Upper lobe of left lung (tissue), 6 donors: ENCODE results near the gene SIM2. TPM values are rescaled to one million over a fixed set of nuclear protein-coding genes. Genes with fewer than 3 reads are reported as not detected.

Source experiments
- ATAC-seq, 2 donors: fragments of 200-7000 bp; cut with Tn5 transposase; one replicate each; pipeline ENCODE4 v1.9.1; 2022; ENCODE audit warnings: mild to moderate bottlenecking in 2 of 2, moderate library complexity in 2 of 2; ENCODE audit not compliant: low FRiP score in 2 of 2
- DNase-seq, 2 donors: peaks; one replicate each; pipeline ENCODE4 v3.0.0-alpha.2; 2019 to 2020
- H3K27ac ChIP-seq, 4 donors: fragments of 200-600 bp; sonication (generic); one replicate each; pipeline ENCODE4 v1.5.1; 2016 to 2019
- H3K27me3 ChIP-seq, 4 donors: fragments of 200-600 bp; sonication (generic); one replicate each; pipeline ENCODE4 v1.5.1; 2017 to 2019
- H3K36me3 ChIP-seq, 4 donors: fragments of 200-600 bp; sonication (generic); one replicate each; pipeline ENCODE4 v1.5.1; 2016 to 2019
- H3K4me1 ChIP-seq, 4 donors: fragments of 200-600 bp; sonication (generic); one replicate each; pipeline ENCODE4 v1.5.1; 2018 to 2019
- H3K4me3 ChIP-seq, 4 donors: fragments of 200-600 bp; sonication (generic); one replicate each; pipeline ENCODE4 v1.5.1; 2017 to 2019; ENCODE audit warnings: mild to moderate bottlenecking in 2 of 4, moderate library complexity in 1 of 4
- H3K9me3 ChIP-seq, 4 donors: fragments of 200-600 bp; sonication (generic); one replicate each; pipeline ENCODE4 v1.5.1; 2018 to 2019
- CTCF ChIP-seq, 6 experiments: fragments of 450-650 bp in 4 of 6; fragments of 200-600 bp in 2 of 6; sonication (generic) in 2 of 6; IDR thresholded peaks; one replicate each; pipeline ENCODE4 v1.5.1; 2016 to 2019; ENCODE audit warnings: antibody characterized with exemption in 6 of 6
- EP300 ChIP-seq, 4 donors: sonication (generic); formaldehyde crosslinking; IDR thresholded peaks; one replicate each; pipeline ENCODE4 v1.5.1; 2017; ENCODE audit warnings: antibody characterized with exemption in 4 of 4, control low read depth in 2 of 4
- POLR2A ChIP-seq, 4 donors: fragments of 450-650 bp; IDR thresholded peaks; one replicate each; pipeline ENCODE4 v1.5.1; 2016 to 2017; ENCODE audit warnings: antibody characterized with exemption in 4 of 4, mild to moderate bottlenecking in 2 of 4
- POLR2AphosphoS5 ChIP-seq, 2 donors: sonication (generic); formaldehyde crosslinking; IDR thresholded peaks; one replicate each; pipeline ENCODE4 v1.5.1; 2017; ENCODE audit warnings: antibody characterized with exemption in 2 of 2
- WGBS, 2 donors: methylation state at CpG; one replicate each; pipeline ENCODE4 v1.1.5; 2017 to 2018; 5-methylcytosine and 5-hydroxymethylcytosine counted together
- total RNA-seq, 6 donors: library from RNA; depleted of rRNA in 4 of 6; stranded (reverse); fragments of >200 nt in 4 of 6; gene quantifications; one replicate each; pipeline versions ENCODE4 v1.1.0 to v1.2.1, GENCODE V29; 2016 to 2021
- donor health status: DM: no; HTN: no; CAD: no; lungs with moderate emphysema.
- donor health status: DM: no; HTN: yes; CAD: no; lungs with severe emphysema.

SIM2 gene
- total RNA-seq, 6 donors from 2014 or later = 0.10 to 1.6 (median 0.50) TPM; not detected in 2

- Histone ChIP-seq H3K27me3 (peaks cover 2 to 90% (median 48%) of the 10 kb centered on the region in 4 donors), H3K4me3 (no peak overlapping the region), H3K4me1 (peaks cover 14 to 49% (median 27%) of the 10 kb centered on the region in 4 donors), H3K36me3 (no peaks in the 10 kb centered on the region), H3K27ac (no peak overlapping the region), H3K9me3 (no peaks in the 10 kb centered on the region)
- TF ChIP-seq POLR2AphosphoS5 (IDR thresholded peaks at IDR 0.05) (no peak), CTCF (IDR thresholded peaks at IDR 0.05) (no peak), EP300 (IDR thresholded peaks at IDR 0.05) (no peak), POLR2A (IDR thresholded peaks at IDR 0.05) (no peak)
- DNase-seq = no peak
- no peak for ATAC-seq
- WGBS, 2 donors = 15 to 19% methylated on average over 32 to 39 of the region's 40 CpGs
Measured at GRCh38 chr21:36693489-36694030, 5.4 kb upstream of the SIM2 start.

- H3K4me3 ChIP-seq = no peak overlapping the region
- DNase-seq (no peak), ATAC-seq (no peak)
- TF ChIP-seq POLR2AphosphoS5 (IDR thresholded peaks at IDR 0.05) (no peak), POLR2A (IDR thresholded peaks at IDR 0.05) (no peak), CTCF (IDR thresholded peaks at IDR 0.05) (no peak), EP300 (IDR thresholded peaks at IDR 0.05) (no peak)
- H3K9me3 ChIP-seq = no peaks in the 10 kb centered on the region
- H3K27me3 ChIP-seq = peaks cover 2 to 94% (median 51%) of the 10 kb centered on the region in 4 donors
- WGBS, 2 donors = 12 to 13% methylated on average over 8 to 11 of the region's 14 CpGs
- no peaks in the 10 kb centered on the region for H3K36me3 ChIP-seq
- peaks cover 19 to 54% (median 32%) of the 10 kb centered on the region in 4 donors for H3K4me1 ChIP-seq
- H3K27ac ChIP-seq = no peak overlapping the region
Measured at GRCh38 chr21:36694031-36694515, 4.8 kb upstream of the SIM2 start.

- peaks cover 2 to 94% (median 57%) of the 10 kb centered on the region in 4 donors for H3K27me3 ChIP-seq
- no peaks in the 10 kb centered on the region for H3K9me3 ChIP-seq
- TF ChIP-seq EP300 (IDR thresholded peaks at IDR 0.05) = no peak
- TF ChIP-seq POLR2AphosphoS5 (IDR thresholded peaks at IDR 0.05) = no peak
- no peak for TF ChIP-seq CTCF (IDR thresholded peaks at IDR 0.05)
- TF ChIP-seq POLR2A (IDR thresholded peaks at IDR 0.05) = no peak
- H3K4me3 ChIP-seq = no peak overlapping the region
- ATAC-seq (no peak), DNase-seq (no peak)
- peaks cover 25 to 61% (median 38%) of the 10 kb centered on the region in 4 donors for H3K4me1 ChIP-seq
- 8 to 11% methylated on average over 15 to 18 of the region's 19 CpGs for WGBS, 2 donors
- no peak overlapping the region for H3K27ac ChIP-seq
- no peaks in the 10 kb centered on the region for H3K36me3 ChIP-seq
Measured at GRCh38 chr21:36694593-36695282, 4.2 kb upstream of the SIM2 start.

- H3K4me3 ChIP-seq = no peak overlapping the region
- 12 to 13% methylated on average over 5 of the region's 5 CpGs for WGBS, 2 donors
- ATAC-seq = no peak
Measured at GRCh38 chr21:36695283-36695634, 3.7 kb upstream of the SIM2 start.

More at GRCh38 chr21:36695283-36695634, 3.7 kb upstream of the SIM2 start:
- Histone ChIP-seq H3K27ac (no peak overlapping the region), H3K36me3 (no peaks in the 10 kb centered on the region), H3K9me3 (no peaks in the 10 kb centered on the region), H3K4me1 (peaks cover 29 to 66% (median 44%) of the 10 kb centered on the region in 4 donors), H3K27me3 (peaks cover 2 to 93% (median 61%) of the 10 kb centered on the region in 4 donors)
- no peak for TF ChIP-seq POLR2AphosphoS5 (IDR thresholded peaks at IDR 0.05)
- TF ChIP-seq POLR2A (IDR thresholded peaks at IDR 0.05) = no peak
- TF ChIP-seq EP300 (IDR thresholded peaks at IDR 0.05) = no peak
- no peak for TF ChIP-seq CTCF (IDR thresholded peaks at IDR 0.05)
- no peak for DNase-seq
